ENCODE measurements around the gene PDE4B.

GRCh38 chr1:66217561-66217960 lies 424.9 kb downstream of the PDE4B start:
- TF ChIP-seq POLR2A (IDR thresholded peaks at IDR 0.05) = no peak
- TF ChIP-seq, protein P1, sequence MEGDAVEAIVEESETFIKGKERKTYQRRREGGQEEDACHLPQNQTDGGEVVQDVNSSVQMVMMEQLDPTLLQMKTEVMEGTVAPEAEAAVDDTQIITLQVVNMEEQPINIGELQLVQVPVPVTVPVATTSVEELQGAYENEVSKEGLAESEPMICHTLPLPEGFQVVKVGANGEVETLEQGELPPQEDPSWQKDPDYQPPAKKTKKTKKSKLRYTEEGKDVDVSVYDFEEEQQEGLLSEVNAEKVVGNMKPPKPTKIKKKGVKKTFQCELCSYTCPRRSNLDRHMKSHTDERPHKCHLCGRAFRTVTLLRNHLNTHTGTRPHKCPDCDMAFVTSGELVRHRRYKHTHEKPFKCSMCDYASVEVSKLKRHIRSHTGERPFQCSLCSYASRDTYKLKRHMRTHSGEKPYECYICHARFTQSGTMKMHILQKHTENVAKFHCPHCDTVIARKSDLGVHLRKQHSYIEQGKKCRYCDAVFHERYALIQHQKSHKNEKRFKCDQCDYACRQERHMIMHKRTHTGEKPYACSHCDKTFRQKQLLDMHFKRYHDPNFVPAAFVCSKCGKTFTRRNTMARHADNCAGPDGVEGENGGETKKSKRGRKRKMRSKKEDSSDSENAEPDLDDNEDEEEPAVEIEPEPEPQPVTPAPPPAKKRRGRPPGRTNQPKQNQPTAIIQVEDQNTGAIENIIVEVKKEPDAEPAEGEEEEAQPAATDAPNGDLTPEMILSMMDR (IDR thresholded peaks at IDR 0.05) = no peak
- no peak for TF ChIP-seq POLR2AphosphoS5 (IDR thresholded peaks at IDR 0.05; ENCODE audit: insufficient read depth in 1 of 2, low read depth in 1 of 2)

Measured in vagina (tissue), 2 donors.